Measurements from ENCODE around the gene ZG16.

The ZG16 gene

GRCh38 chr16:29819506-29819905 lies 41.5 kb downstream of the ZG16 start:
- DNase-seq: no peak

DNA sequence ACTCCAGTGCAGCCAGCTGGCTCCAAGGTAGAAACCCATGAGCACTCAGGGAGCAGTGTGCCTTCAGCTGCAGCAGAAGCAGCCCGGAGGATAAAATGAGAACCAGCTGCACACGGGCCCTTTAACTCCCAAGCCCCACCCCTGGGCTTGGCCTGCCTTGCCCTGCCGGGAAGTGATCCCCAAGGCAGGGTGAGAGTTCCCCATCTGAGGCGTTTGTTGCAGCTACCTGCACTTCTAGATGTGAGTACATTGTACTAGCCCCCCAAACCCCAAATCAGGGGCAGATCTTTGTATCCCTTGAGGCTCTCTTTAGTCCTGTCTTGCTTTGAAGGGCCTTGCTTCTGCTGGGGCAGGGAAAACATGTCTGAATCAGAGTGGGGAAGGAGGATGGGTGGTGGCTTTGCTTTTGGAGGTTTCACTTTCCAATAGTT lies 42.2 kb downstream of the ZG16 start, which contains the start of gene MVP:
MVP (plus strand) TSS at position 192 of the 431 bp plus-strand sequence. CDS start 10,088 bp downstream, outside the sequence.
- DNase-seq: peak in 29 of 56 donors; percentile 10 to 60 (median 37)

GRCh38 chr16:29820730-29821642 lies 42.9 kb downstream of the ZG16 start:
- DNase-seq: no peak

GRCh38 chr16:29821643-29822115 lies 43.6 kb downstream of the ZG16 start:
- no peak for DNase-seq

DNA sequence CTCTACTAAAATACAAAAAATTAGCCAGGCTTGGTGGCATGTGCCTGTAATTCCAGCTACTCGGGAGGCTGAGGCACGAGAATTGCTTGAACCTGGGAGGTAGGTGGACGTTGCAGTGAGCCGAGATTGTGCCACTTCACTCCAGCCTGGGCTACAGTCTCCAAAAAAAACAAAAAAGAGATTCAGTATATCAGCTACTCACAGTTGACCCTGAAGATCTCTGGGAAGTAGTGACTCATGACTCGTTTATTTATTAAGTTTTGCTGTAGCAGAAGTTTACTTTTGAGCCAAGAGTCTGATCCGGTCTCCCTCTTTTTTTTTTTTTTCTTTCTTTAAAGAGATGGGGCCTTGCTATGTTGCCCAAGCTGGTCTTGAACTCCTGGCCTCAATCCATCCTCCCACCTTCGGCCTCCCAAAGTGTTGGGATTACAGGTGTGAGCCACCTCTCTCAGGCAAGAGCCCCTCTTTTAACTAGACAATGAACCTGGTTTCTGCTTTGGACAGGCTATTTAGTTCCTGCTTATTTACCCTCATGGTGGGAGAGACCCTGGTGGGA lies 46.6 kb downstream of the ZG16 start:
- no peak for DNase-seq

GRCh38 chr16:29825145-29826044 lies 47.3 kb downstream of the ZG16 start:
- peak in 31 of 56 donors; percentile 11 to 78 (median 58) for DNase-seq

- DNase-seq: no peak
These were observed 48.3 kb downstream of the ZG16 start for GRCh38 chr16:29826342-29826695.

DNA sequence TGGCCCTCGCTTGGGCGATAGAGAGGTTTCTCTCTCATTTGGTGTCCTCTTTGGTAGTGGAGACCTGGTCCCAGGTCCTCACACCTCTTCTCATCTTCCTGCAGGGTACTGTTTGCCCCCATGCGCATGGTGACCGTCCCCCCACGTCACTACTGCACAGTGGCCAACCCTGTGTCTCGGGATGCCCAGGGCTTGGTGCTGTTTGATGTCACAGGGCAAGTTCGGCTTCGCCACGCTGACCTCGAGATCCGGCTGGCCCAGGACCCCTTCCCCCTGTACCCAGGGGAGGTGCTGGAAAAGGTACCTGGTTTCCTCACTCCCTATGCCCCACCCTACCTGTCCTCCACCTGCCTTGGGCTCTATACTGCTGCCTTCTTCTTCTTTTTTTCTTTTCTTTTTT lies 52.7 kb downstream of the ZG16 start:
- no peak for DNase-seq

DNA sequence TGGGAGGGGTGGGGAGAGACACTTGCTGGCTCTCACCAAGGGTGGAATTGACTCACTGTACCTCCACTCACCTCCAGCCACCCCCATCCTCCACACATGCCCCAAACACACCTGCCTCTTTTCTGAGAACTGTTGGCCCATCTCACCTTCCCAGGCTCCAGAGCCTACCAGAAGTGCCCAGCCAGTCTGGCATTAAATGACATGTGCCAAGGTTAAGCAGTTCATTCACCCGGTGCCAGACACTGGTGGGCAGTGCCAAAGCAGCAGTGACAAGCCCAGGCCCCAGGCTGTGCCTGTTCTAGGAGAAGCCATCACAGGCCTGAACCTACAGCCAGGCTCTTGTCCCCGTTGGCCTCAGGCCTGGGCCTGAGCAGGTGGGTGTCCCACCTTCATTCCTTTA lies 53.4 kb downstream of the ZG16 start:
- no peak for DNase-seq
